ENCODE results near the gene DNAJC6. TPM values are rescaled to one million over a fixed set of nuclear protein-coding genes. Genes with fewer than 3 reads are reported as not detected.
A peak's percentile ranks its signal among the peaks of the same experiment; 100 is the strongest.

The DNAJC6 gene
- total and polyA plus RNA-seq, 2 donors from 2014 or later: 2.9 to 5.8 TPM

DNA sequence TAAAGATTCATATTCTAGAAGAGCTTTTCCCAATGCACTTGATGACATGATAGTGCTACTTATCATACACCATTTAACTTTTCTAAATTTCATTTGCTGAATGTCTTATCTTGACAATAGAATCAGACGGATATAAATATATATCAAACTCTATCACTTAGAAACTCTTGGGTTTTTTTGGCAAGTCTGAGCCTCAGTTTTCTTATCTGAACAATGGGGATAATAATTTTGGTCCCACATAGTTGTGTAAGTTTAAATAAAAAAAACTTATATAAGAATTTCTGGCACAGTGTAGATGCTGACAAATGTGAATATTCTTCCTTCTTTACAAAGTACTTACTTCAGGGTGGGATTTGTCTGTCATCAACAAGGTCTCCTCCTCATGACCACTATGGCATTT is 89.7 kb downstream of the DNAJC6 start:
- intact Hi-C loops (cut with DNase I): no loop called here
- Histone ChIP-seq H3K9ac (ENCODE audit: low read length in 3 of 3) (no peak overlapping the region), H3K36me3 (ENCODE audit: control insufficient read depth in 2 of 3, insufficient read depth in 3 of 3, low read length in 3 of 3) (no peaks in the 10 kb centered on the region), H3K27me3 (ENCODE audit: control insufficient read depth, insufficient read depth, low read length) (no peaks in the 10 kb centered on the region), H3K9me3 (ENCODE audit: control insufficient read depth in 2 of 3, insufficient read depth in 1 of 3, low read length in 3 of 3) (no peaks in the 10 kb centered on the region), H3K27ac (ENCODE audit: low read depth in 2 of 2, low read length in 2 of 2) (no peak overlapping the region), H3K4me3 (ENCODE audit: low read length in 3 of 3) (no peak overlapping the region), H3K4me1 (ENCODE audit: control insufficient read depth in 2 of 3, insufficient read depth in 2 of 3, low read depth in 1 of 3, low read length in 3 of 3) (no peaks in the 10 kb centered on the region)
- no peak for FAIRE-seq
- no peak for DNase-seq
- TF ChIP-seq, protein P1, sequence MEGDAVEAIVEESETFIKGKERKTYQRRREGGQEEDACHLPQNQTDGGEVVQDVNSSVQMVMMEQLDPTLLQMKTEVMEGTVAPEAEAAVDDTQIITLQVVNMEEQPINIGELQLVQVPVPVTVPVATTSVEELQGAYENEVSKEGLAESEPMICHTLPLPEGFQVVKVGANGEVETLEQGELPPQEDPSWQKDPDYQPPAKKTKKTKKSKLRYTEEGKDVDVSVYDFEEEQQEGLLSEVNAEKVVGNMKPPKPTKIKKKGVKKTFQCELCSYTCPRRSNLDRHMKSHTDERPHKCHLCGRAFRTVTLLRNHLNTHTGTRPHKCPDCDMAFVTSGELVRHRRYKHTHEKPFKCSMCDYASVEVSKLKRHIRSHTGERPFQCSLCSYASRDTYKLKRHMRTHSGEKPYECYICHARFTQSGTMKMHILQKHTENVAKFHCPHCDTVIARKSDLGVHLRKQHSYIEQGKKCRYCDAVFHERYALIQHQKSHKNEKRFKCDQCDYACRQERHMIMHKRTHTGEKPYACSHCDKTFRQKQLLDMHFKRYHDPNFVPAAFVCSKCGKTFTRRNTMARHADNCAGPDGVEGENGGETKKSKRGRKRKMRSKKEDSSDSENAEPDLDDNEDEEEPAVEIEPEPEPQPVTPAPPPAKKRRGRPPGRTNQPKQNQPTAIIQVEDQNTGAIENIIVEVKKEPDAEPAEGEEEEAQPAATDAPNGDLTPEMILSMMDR (IDR thresholded peaks at IDR 0.05; ENCODE audit: borderline replicate concordance, extremely low read depth, insufficient read depth): no peak

DNA sequence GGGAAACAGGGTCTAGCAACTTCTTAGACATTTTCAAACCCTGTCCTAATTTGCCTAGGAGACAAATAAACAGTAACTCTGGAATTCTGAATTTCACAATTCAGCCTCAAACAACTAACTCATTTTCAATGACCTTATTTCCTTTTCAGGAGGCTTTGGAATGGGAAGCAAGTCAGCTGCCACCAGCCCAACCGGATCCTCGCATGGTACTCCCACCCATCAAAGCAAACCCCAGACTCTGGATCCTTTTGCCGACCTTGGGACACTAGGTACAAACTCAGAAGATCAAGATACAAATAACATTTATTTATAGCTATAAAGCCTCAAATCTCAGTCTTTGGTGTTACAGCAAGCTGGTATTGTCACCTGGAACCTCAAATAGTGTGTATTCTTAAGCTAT is 92.3 kb downstream of the DNAJC6 start:
- H3K4me3 ChIP-seq (ENCODE audit: low read length in 3 of 3): no peak overlapping the region
- TF ChIP-seq, protein P1 (IDR thresholded peaks at IDR 0.05; ENCODE audit: borderline replicate concordance, extremely low read depth, insufficient read depth): no peak
- no peaks in the 10 kb centered on the region for H3K9me3 ChIP-seq (ENCODE audit: control insufficient read depth in 2 of 3, insufficient read depth in 1 of 3, low read length in 3 of 3)
- no peaks in the 10 kb centered on the region for H3K36me3 ChIP-seq (ENCODE audit: control insufficient read depth in 2 of 3, insufficient read depth in 3 of 3, low read length in 3 of 3)
- intact Hi-C loops (cut with DNase I): no loop called here
- no peaks in the 10 kb centered on the region for H3K4me1 ChIP-seq (ENCODE audit: control insufficient read depth in 2 of 3, insufficient read depth in 2 of 3, low read depth in 1 of 3, low read length in 3 of 3)
- H3K9ac ChIP-seq (ENCODE audit: low read length in 3 of 3): no peak overlapping the region
- no peaks in the 10 kb centered on the region for H3K27me3 ChIP-seq (ENCODE audit: control insufficient read depth, insufficient read depth, low read length)
- H3K27ac ChIP-seq (ENCODE audit: low read depth in 2 of 2, low read length in 2 of 2): no peak overlapping the region
- no peak for FAIRE-seq
- no peak for DNase-seq

DNA sequence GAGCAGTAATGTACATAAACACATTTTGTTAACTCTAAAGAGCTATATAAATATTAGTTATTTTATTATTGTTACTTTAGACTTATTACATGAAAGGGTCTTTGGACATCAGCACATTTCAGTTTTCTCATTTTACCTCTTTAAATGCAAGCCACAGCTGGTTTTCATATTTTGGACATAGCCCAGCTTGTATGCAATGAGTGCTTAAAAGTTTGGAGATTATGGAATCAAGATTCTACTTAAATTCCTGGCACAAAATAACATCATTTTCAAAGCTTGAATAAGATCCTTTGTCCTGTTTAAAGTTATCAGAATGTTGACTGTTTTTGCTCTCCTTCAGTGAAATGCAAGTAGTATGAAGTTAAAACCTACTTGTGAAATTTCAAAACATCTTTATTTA is 95.6 kb downstream of the DNAJC6 start:
- intact Hi-C loops (cut with DNase I): no loop called here
- no peak overlapping the region for H3K9ac ChIP-seq (ENCODE audit: low read length in 3 of 3)
- FAIRE-seq (no peak), DNase-seq (no peak)
- H3K27me3 ChIP-seq (ENCODE audit: control insufficient read depth, insufficient read depth, low read length): no peaks in the 10 kb centered on the region
- H3K36me3 ChIP-seq (ENCODE audit: control insufficient read depth in 2 of 3, insufficient read depth in 3 of 3, low read length in 3 of 3): no peaks in the 10 kb centered on the region
- no peak overlapping the region for H3K4me3 ChIP-seq (ENCODE audit: low read length in 3 of 3)
- peaks cover 0 to 14% (median 2%) of the 10 kb centered on the region in 3 donors for H3K4me1 ChIP-seq (ENCODE audit: control insufficient read depth in 2 of 3, insufficient read depth in 2 of 3, low read depth in 1 of 3, low read length in 3 of 3)
- TF ChIP-seq, protein P1 (IDR thresholded peaks at IDR 0.05; ENCODE audit: borderline replicate concordance, extremely low read depth, insufficient read depth): no peak
- H3K27ac ChIP-seq (ENCODE audit: low read depth in 2 of 2, low read length in 2 of 2): no peak overlapping the region
- H3K9me3 ChIP-seq (ENCODE audit: control insufficient read depth in 2 of 3, insufficient read depth in 1 of 3, low read length in 3 of 3): no peaks in the 10 kb centered on the region

DNA sequence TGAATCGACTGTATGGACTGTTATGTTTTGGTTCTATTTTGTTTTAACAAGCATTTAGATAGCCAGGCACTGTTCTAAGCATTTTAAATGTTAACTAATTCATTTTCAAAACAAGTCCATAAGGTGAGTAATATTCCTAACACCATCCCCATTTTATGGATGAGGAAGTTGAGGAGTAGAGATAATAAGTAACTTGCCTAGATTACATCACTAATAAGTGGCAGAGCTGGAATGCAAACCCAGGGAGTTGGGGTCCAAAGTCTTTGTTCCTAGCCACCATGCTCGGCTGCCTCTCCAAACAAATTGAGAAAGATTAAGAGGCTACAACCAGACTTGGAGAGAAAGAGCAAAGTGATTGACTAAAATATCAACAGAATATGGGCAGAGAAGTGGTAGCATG is 98.5 kb downstream of the DNAJC6 start:
- TF ChIP-seq, protein P1 (IDR thresholded peaks at IDR 0.05; ENCODE audit: borderline replicate concordance, extremely low read depth, insufficient read depth): no peak
- Histone ChIP-seq H3K36me3 (ENCODE audit: control insufficient read depth in 2 of 3, insufficient read depth in 3 of 3, low read length in 3 of 3) (no peaks in the 10 kb centered on the region), H3K27me3 (ENCODE audit: control insufficient read depth, insufficient read depth, low read length) (no peaks in the 10 kb centered on the region), H3K9me3 (ENCODE audit: control insufficient read depth in 2 of 3, insufficient read depth in 1 of 3, low read length in 3 of 3) (no peaks in the 10 kb centered on the region), H3K9ac (ENCODE audit: low read length in 3 of 3) (no peak overlapping the region), H3K4me1 (ENCODE audit: control insufficient read depth in 2 of 3, insufficient read depth in 2 of 3, low read depth in 1 of 3, low read length in 3 of 3) (peaks cover 0 to 18% (median 2%) of the 10 kb centered on the region in 3 donors), H3K4me3 (ENCODE audit: low read length in 3 of 3) (no peak overlapping the region), H3K27ac (ENCODE audit: low read depth in 2 of 2, low read length in 2 of 2) (peak overlapping the region in 1 of 2 donors; percentile 30)
- intact Hi-C loops (cut with DNase I): no loop called here
- FAIRE-seq: peak; percentile 68
- DNase-seq: peak in 3 of 5 donors; percentile 16 to 54 (median 26)
